Measurements from ENCODE around the gene MRPL48.

MRPL48 gene

DNA sequence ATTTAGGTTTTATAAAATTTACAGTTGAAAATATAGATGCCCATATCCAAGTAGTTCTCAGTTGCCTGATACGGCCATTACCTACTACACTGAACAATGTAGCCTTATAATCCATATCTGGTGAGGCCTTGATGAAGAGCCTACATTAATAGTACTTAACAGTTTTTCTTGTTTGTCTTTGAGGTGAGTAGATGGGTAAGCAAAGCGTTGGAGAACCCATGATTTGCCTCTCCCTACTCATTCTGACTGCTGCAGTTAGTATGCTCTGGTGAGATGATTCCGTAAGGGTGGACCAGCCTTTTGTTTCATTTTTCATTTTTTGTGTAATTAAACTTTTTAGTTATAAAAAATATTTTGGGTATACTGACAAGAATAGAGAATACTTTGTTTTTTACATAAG lies 100.6 kb downstream of the MRPL48 start:
- DNase-seq (ENCODE audit: low read depth in 2 of 2, low spot score in 1 of 2) = no peak

DNA sequence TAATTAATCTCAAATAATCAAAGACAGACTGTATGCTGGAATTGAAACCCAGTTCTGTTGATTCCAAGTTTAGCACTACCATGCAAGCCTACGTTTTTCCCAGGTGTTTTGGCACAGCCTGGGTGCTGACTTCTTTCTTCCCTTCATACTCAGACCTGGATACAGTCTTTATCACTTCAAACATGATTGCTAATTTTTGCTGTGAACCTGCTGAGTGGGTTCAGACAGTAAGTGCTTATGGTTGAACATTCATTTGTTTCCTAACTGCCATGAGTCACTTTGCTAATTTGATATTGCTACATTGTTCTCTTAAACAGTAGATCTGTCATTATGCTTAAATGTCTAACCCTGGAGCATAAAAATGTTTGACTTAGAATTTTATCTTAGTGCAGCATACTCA lies 101.3 kb downstream of the MRPL48 start:
- DNase-seq (ENCODE audit: low read depth in 2 of 2, low spot score in 1 of 2) = no peak

GRCh38 chr11:73889536-73889935 lies 101.9 kb downstream of the MRPL48 start:
- no peak for DNase-seq (ENCODE audit: low read depth in 2 of 2, low spot score in 1 of 2)

DNA sequence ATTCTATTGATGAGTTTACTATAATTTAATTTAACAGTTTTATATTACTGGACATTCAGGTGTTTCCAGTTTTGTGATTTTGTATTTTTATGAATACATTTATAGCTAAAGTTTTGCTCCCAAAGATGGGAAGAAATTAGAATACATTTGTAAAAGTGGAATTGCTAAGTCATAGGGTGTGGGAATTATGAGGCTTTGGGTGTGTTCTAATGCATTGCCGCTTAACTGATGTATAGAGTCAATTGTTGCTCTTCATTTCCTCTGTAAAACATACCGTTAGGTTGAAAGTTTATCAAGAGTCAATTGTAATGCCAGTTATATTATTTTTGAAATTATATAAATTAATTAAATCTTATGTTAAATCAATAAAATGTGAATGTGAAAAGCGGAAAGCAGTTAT lies 105.4 kb downstream of the MRPL48 start:
- no peak for DNase-seq (ENCODE audit: low read depth in 2 of 2, low spot score in 1 of 2)

GRCh38 chr11:73894725-73895335 lies 107.2 kb downstream of the MRPL48 start:
- DNase-seq (ENCODE audit: low read depth in 2 of 2, low spot score in 1 of 2) = no peak

GRCh38 chr11:73902303-73902702 lies 114.6 kb downstream of the MRPL48 start:
- no peak for DNase-seq (ENCODE audit: low read depth in 2 of 2, low spot score in 1 of 2)

DNA sequence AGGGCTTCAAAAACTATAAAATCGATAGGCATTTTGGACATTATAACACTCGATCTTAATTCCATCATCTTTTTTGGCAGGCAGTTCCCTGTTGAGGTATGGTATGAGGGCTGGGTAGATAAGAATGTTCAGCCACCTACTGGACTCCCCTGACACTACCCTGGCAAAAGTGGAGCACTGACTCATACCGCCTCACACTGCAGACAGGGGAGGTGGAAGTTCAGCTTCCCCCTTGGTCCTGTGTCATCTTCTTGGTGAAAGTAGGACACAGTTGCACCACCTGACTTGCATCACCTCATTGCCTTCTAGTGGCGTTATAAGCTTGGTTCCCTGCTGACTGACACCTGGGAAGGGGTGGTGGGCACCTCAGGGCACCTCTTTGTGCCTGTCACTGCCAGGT lies 119.5 kb downstream of the MRPL48 start:
- DNase-seq (ENCODE audit: low read depth in 2 of 2, low spot score in 1 of 2) = no peak

DNA sequence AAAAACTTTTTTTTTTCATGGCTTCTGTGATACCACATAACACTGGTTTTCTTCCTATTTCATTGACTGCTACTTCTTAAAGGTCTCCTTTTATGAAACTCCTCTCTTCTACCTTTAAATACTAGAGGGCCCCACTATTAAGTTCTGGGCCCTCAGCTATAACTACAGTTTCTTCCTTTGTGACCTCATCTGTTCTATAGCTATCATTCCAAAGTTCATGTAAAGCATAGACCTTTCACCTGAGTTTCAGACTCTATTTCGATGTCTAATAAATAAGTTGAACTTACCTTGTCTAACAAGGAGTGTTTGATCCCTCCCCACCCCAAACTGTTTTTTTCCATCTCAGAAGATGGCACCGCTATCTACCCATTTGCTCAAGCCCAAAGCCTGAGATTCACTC lies 124.4 kb downstream of the MRPL48 start:
- no peak for DNase-seq (ENCODE audit: low read depth in 2 of 2, low spot score in 1 of 2)

- DNase-seq (ENCODE audit: low read depth in 2 of 2, low spot score in 1 of 2) = no peak
Measured at GRCh38 chr11:73913472-73913871, 125.8 kb downstream of the MRPL48 start.

- DNase-seq (ENCODE audit: low read depth in 2 of 2, low spot score in 1 of 2) = no peak
Measured at GRCh38 chr11:73914284-73914683, 126.6 kb downstream of the MRPL48 start.

Data from stimulated activated CD8-positive, alpha-beta memory T cell treated with anti-CD3 and anti-CD28 coated beads, Interleukin-4, amount 100 ng/mL, for 1 hour (primary cell).